Sigmoid colon (tissue), 4 donors: ENCODE measurements around the gene THBS4.

Experiments used
- EP300 ChIP-seq, 4 donors: sonication (generic); formaldehyde crosslinking; IDR thresholded peaks; one replicate each; pipeline ENCODE4 v1.6.1; 2017; ENCODE audit warnings: antibody characterized with exemption in 4 of 4
- POLR2A ChIP-seq, 2 donors: fragments of 450-650 bp; IDR thresholded peaks; one replicate each; pipeline ENCODE4 v1.6.1; 2016; ENCODE audit warnings: antibody characterized with exemption in 2 of 2, mild to moderate bottlenecking in 2 of 2, moderate library complexity in 2 of 2
- POLR2AphosphoS5 ChIP-seq, 4 donors: sonication (generic); formaldehyde crosslinking; IDR thresholded peaks; one replicate each; pipeline ENCODE4 v1.6.1; 2017; ENCODE audit warnings: antibody characterized with exemption in 4 of 4
- TF ChIP-seq, protein P1 (sequence below), 4 experiments: fragments of 450-650 bp in 3 of 4; fragments of 200-600 bp in 1 of 4; IDR thresholded peaks; one replicate each; pipeline ENCODE4 v1.5.1; 2016 to 2019; ENCODE audit warnings: antibody characterized with exemption in 4 of 4, mild to moderate bottlenecking in 3 of 4, moderate library complexity in 2 of 4

DNA sequence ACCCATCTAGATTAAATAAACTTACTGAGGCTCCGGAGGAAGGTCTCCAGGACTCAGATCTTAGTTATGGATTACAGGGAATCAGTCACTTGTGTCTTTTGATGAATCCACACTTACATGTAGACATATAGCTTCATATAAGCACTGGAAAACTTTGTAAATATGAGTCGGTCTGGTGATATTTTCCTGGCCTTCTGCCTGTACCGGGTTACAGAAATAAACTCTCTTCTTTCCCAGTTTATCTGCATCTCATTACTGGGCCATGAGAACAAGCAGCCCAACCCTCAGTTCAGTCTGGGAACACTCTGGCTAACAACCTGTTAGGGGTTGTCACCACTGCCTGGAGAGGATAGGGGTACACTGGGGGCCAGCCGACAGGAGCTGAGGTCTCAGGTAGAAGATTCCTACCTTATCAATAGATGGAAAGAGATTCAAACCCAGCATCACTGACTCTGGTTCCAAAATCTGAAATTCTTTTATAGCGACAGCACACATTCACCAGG lies 59.1 kb downstream of the THBS4 start:
- no peak for TF ChIP-seq POLR2AphosphoS5 (IDR thresholded peaks at IDR 0.05)
- TF ChIP-seq, protein P1, sequence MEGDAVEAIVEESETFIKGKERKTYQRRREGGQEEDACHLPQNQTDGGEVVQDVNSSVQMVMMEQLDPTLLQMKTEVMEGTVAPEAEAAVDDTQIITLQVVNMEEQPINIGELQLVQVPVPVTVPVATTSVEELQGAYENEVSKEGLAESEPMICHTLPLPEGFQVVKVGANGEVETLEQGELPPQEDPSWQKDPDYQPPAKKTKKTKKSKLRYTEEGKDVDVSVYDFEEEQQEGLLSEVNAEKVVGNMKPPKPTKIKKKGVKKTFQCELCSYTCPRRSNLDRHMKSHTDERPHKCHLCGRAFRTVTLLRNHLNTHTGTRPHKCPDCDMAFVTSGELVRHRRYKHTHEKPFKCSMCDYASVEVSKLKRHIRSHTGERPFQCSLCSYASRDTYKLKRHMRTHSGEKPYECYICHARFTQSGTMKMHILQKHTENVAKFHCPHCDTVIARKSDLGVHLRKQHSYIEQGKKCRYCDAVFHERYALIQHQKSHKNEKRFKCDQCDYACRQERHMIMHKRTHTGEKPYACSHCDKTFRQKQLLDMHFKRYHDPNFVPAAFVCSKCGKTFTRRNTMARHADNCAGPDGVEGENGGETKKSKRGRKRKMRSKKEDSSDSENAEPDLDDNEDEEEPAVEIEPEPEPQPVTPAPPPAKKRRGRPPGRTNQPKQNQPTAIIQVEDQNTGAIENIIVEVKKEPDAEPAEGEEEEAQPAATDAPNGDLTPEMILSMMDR (IDR thresholded peaks at IDR 0.05) = no peak
- TF ChIP-seq POLR2A (IDR thresholded peaks at IDR 0.05) = no peak
- no peak for TF ChIP-seq EP300 (IDR thresholded peaks at IDR 0.05)
